NCI-H2171 (cell line): ENCODE data around the gene EXD3.

Experiments used
- DNase-seq: peaks from one replicate; lab custom pipeline; 2025; lab: John Stamatoyannopoulos, UW

Gene EXD3

GRCh38 chr9:137447722-137448601 is 25.0 kb upstream of the EXD3 start:
- DNase-seq, result no peak

GRCh38 chr9:137446851-137447471 is 24.0 kb upstream of the EXD3 start:
- DNase-seq, result no peak

- DNase-seq, result peak; percentile 51
These were observed 23.0 kb upstream of the EXD3 start for GRCh38 chr9:137445930-137446431.

GRCh38 chr9:137445275-137445807 is 22.4 kb upstream of the EXD3 start:
- DNase-seq, result peak; percentile 58

- DNase-seq, result no peak
These were observed 21.3 kb upstream of the EXD3 start for GRCh38 chr9:137444106-137444790.

GRCh38 chr9:137441935-137442321 is 19.0 kb upstream of the EXD3 start:
- no peak for DNase-seq

- DNase-seq, result peak; percentile 22
These were observed 18.4 kb upstream of the EXD3 start, which contains the start of gene ENTPD8 for GRCh38 chr9:137441289-137441934. ENTPD8 (minus strand) TSS chr9:137441357; CDS start chr9:137438285, 3,072 bp downstream.

GRCh38 chr9:137439158-137439714 is 16.3 kb upstream of the EXD3 start:
- DNase-seq, result no peak

GRCh38 chr9:137438591-137439157 is 15.7 kb upstream of the EXD3 start:
- DNase-seq, result no peak

- DNase-seq, result no peak
These were observed 15.0 kb upstream of the EXD3 start for GRCh38 chr9:137437691-137438590.

GRCh38 chr9:137436761-137437600 is 14.0 kb upstream of the EXD3 start:
- DNase-seq, result no peak

- no peak for DNase-seq
These were observed 13.2 kb upstream of the EXD3 start for GRCh38 chr9:137435980-137436760.

GRCh38 chr9:137435381-137435891 is 12.5 kb upstream of the EXD3 start:
- no peak for DNase-seq

GRCh38 chr9:137434498-137435380 is 11.8 kb upstream of the EXD3 start:
- no peak for DNase-seq

- DNase-seq, result no peak
These were observed 11.0 kb upstream of the EXD3 start for GRCh38 chr9:137433916-137434431.

- DNase-seq, result no peak
These were observed 10.5 kb upstream of the EXD3 start for GRCh38 chr9:137433349-137433915.
